Measurements from ENCODE around the gene MEIS2.

The MEIS2 gene

DNA sequence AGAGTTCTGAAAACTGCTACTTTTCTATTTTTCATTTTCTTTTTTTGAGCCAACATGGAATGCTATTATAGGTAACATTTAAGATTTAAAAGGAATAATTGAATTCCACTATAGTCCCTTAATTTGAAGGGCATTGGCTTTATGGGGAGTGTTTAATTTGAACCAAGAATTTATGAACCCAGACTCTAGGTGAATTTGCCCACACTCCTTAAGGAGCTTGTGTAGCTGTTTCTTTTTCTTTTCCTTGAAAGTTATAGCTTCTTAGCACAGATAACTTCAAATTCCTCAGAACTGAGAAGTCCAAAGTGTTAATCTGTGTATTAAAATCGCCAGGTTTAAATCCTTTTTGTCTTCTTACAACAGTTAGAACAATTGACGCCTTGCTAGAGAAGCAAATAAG lies 4.7 kb upstream of the MEIS2 start:
- DNase-seq (ENCODE audit: low read depth): no peak
- no peak overlapping the region for H3K4me3 ChIP-seq (ENCODE audit: low read length)
- TF ChIP-seq, protein P1, sequence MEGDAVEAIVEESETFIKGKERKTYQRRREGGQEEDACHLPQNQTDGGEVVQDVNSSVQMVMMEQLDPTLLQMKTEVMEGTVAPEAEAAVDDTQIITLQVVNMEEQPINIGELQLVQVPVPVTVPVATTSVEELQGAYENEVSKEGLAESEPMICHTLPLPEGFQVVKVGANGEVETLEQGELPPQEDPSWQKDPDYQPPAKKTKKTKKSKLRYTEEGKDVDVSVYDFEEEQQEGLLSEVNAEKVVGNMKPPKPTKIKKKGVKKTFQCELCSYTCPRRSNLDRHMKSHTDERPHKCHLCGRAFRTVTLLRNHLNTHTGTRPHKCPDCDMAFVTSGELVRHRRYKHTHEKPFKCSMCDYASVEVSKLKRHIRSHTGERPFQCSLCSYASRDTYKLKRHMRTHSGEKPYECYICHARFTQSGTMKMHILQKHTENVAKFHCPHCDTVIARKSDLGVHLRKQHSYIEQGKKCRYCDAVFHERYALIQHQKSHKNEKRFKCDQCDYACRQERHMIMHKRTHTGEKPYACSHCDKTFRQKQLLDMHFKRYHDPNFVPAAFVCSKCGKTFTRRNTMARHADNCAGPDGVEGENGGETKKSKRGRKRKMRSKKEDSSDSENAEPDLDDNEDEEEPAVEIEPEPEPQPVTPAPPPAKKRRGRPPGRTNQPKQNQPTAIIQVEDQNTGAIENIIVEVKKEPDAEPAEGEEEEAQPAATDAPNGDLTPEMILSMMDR (conservative IDR thresholded peaks at IDR 0.05; ENCODE audit: low read length): no peak

DNA sequence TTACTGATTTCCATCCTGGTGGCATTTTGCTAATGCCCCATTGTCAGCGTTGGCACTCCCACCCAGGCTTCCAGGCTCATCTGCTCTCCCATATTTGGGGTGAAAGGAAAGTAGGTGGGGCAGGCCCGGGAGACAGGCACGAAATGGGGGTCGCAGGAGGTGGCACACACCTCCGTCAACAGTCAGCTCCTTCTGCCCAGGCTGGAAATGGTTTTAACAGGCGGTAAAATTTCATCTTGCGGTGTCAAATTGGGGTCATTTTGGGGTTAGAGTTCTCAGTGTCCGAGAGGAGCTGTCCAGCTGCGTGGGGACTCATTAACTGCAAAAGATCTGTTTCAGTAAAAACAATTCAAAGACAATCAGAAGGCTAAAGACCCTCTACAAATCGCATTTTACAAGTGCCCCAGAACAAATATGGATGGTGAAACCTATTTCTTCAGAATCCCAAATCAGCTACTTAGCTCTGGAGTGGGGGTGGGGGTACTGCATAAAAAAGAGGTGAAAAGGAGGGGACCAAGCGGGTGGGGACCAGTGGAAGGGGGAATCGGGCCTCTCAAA lies 4.2 kb upstream of the MEIS2 start:
- TF ChIP-seq, protein P1 (conservative IDR thresholded peaks at IDR 0.05; ENCODE audit: low read length): no peak
- DNase-seq (ENCODE audit: low read depth): no peak
- H3K4me3 ChIP-seq (ENCODE audit: low read length): no peak overlapping the region

DNA sequence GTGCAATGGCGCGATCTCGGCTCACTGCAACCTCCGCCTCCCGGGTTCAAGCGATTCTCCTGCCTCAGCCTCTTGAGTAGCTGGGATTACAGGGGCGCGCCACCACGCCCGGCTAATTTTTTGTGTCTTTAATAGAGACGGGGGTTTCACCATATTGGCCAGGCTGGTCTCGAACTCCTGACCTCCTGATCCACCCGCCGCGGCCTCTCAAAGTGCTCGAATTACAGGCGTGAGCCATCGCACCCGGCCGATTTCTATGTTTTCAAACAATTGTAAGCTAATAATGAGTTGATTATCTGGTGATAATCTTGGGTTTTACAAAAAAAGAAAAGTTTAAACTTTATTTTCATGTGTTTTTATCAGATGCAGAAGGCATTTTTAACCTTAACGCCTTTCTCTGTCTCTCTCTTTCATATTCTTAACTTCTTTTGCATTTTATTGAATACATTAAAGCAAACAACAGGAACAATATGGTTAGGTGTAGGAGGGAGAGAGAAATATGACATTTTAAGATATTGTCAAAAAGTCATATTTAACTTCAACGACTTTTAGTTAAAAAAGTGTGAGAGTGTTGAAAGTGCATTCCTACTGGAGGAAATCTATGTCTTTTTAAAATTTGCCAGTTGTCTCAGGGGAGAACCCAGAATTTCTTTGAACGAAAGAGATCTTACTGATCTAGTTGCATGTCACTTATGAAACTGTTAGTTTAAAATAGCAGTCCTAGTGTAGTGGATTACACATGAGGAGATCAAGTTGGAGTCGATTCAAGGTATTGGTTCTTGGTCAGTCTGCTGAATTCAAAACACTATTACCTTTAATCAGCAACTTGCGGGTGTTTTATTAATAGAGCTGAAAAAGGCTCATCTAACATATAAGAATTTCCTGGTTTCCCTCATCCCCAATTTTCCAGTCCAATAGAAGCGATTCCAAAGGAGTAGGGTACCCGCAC lies 3.4 kb upstream of the MEIS2 start:
- no peak for DNase-seq (ENCODE audit: low read depth)
- H3K4me3 ChIP-seq (ENCODE audit: low read length): 0 out of 2 replicates have a peak overlapping the region, but pooled peaks have one; percentile 9
- TF ChIP-seq, protein P1 (conservative IDR thresholded peaks at IDR 0.05; ENCODE audit: low read length): no peak

DNA sequence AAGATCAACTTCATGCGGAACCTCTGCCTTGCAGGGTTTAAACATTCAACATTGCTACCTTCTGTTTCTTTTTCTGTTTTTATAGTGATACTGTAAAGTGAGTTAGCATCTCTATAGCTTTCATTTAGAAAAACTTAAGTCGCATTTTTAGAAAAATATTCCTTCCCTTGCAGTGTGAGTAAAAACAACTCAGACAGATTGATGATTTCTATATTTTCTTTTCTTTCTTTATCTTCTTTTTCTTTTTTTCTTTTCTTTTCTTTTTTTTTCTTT lies 2.8 kb upstream of the MEIS2 start:
- no peak for DNase-seq (ENCODE audit: low read depth)
- peak overlapping the region; percentile 90 for H3K4me3 ChIP-seq (ENCODE audit: low read length)
- TF ChIP-seq, protein P1 (conservative IDR thresholded peaks at IDR 0.05; ENCODE audit: low read length): no peak

DNA sequence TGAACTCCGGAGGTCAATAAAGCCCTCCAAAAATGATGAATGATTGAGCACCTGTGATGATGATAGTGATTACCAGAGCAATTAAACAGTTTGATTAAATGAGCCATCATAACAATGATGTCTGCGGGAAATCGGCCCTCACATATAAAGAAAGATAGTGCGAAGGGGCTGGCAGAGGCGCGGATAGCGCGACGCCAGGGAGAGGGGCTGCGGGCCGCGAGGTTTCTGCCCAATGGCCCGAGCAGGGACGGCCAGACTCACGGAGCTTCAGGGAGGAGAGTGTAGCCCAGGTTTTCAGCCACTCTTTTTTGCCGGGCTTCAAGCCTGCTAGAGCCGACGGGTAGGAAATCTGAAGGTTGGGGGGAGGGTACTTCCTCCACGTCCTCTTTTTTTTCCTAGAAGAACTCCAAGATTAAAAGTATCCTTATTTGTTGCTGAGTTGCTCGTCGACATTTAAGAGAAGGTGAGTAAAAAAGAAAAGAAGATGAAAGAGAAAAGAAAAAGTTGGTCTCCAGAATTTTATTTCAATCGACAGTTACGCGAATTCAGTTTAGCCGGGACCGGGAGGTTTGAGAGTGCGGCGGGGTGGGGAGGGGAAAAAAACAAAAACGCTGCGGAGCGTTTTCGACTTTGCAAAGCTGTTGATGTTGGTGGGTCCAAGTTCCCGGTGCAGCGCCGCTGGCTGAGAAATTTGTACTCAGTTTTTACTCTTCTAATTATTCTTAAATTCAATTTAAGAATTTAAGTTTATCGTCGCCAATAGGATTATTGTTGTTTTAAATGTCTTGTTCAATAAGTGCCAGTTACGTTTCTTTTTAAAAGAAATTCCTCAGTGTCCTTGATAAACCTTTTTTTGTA lies 2.2 kb upstream of the MEIS2 start:
- no peak for DNase-seq (ENCODE audit: low read depth)
- TF ChIP-seq, protein P1 (conservative IDR thresholded peaks at IDR 0.05; ENCODE audit: low read length): no peak
- H3K4me3 ChIP-seq (ENCODE audit: low read length): peak overlapping the region; percentile 90

DNA sequence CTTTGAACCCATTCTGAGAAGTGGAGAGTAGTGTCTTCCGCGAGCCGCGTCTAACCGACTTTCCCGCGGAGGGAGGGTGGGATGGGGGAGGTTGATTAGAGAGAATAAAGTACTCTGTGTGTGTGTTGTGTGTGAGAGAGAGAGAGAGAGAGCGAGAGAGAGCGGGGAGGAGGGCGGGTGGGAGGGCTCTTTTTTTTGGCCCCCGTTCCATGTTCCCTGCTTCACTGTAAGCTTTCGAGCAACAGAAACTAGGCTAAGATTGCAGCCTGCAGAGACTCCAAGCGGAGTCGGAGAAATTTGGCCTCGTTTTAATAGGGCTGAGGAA lies 1.6 kb upstream of the MEIS2 start:
- DNase-seq (ENCODE audit: low read depth): peak; percentile 67
- TF ChIP-seq, protein P1 (conservative IDR thresholded peaks at IDR 0.05; ENCODE audit: low read length): no peak

More for the DNA sequence above, 1.6 kb upstream of the MEIS2 start:
- H3K4me3 ChIP-seq (ENCODE audit: low read length): peak overlapping the region; percentile 90
